Ishikawa (cell line): ENCODE data around the gene LTBR.

Source experiments
- CREB1 ChIP-seq: IDR thresholded peaks from 2 replicates; pipeline ENCODE4 v1.6.1; 2012; ENCODE audit warnings: low read depth
- EP300 ChIP-seq: IDR thresholded peaks from 2 replicates; pipeline ENCODE4 v1.6.1; 2012; ENCODE audit warnings: borderline replicate concordance
- NFIC ChIP-seq: IDR thresholded peaks from 2 replicates; pipeline ENCODE4 v1.6.1; 2012
- RAD21 ChIP-seq: IDR thresholded peaks from 2 replicates; pipeline ENCODE4 v1.6.1; 2012; ENCODE audit warnings: low read depth
- REST ChIP-seq: IDR thresholded peaks from 2 replicates; pipeline ENCODE4 v1.6.1; 2012; ENCODE audit warnings: low read depth, mild to moderate bottlenecking
- TCF12 ChIP-seq: IDR thresholded peaks from 2 replicates; pipeline ENCODE4 v1.6.1; 2012; ENCODE audit warnings: low read depth
- ZBTB7A ChIP-seq: IDR thresholded peaks from 2 replicates; pipeline ENCODE4 v1.6.1; 2012; ENCODE audit warnings: low read depth
- TF ChIP-seq, protein P1 (sequence below): IDR thresholded peaks from 2 replicates; pipeline ENCODE4 v1.6.1; 2012

DNA sequence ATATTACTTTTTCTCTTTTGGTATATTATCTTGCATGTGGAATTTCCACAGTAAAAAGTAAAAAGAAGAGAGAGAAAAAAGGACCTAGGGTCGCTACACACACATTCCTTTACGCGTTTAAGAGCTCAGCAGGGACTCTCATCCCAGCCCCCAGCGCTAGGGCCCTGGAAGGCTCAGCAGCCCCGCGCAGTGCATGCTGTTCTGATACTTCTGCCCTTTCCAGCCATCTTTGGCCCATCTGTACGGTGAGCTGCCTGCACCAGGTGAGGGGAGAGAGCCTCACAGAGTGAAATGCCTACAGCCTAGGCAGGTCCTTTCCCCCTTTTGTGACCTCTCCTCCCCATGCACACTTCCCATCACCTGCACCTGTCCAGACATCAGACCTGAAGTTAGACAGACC, 1.6 kb upstream of the LTBR start:
- TF ChIP-seq CREB1, result no peak
- TF ChIP-seq NFIC, result no peak
- TF ChIP-seq RAD21, result no peak
- no peak for TF ChIP-seq REST
- no peak for TF ChIP-seq EP300
- TF ChIP-seq, protein P1, sequence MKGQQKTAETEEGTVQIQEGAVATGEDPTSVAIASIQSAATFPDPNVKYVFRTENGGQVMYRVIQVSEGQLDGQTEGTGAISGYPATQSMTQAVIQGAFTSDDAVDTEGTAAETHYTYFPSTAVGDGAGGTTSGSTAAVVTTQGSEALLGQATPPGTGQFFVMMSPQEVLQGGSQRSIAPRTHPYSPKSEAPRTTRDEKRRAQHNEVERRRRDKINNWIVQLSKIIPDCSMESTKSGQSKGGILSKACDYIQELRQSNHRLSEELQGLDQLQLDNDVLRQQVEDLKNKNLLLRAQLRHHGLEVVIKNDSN, result no peak
- no peak for TF ChIP-seq ZBTB7A
- no peak for TF ChIP-seq TCF12
